Left lung (tissue), 10 donors: ENCODE results near the gene ATP6V0C. TPM values are rescaled to one million over a fixed set of nuclear protein-coding genes. Genes with fewer than 3 reads are reported as not detected.

Source experiments
- ATAC-seq: fragments of 200-7000 bp; cut with Tn5 transposase; one replicate; pipeline ENCODE4 v1.9.1; 2020; ENCODE audit warnings: moderate library complexity
- DNase-seq, 4 donors: peaks; one replicate each; pipeline ENCODE4 v3.0.0-alpha.2; 2013 to 2020
- H3K27ac ChIP-seq, 2 donors: fragments of 200-600 bp; sonication (generic) in 1 of 2; one replicate each; pipeline versions ENCODE4 v1.5.0 to v1.8.0; 2020 to 2021
- H3K27me3 ChIP-seq, 2 donors: fragments of 200-600 bp; sonication (generic) in 1 of 2; one replicate each; pipeline versions ENCODE4 v1.5.0 to v1.8.0; 2020 to 2021
- H3K36me3 ChIP-seq, 2 donors: fragments of 200-600 bp; sonication (generic) in 1 of 2; one replicate each; pipeline versions ENCODE4 v1.5.0 to v1.8.0; 2020 to 2021
- H3K4me1 ChIP-seq, 2 donors: fragments of 200-600 bp; one replicate each; pipeline ENCODE4 v1.8.0; 2021
- H3K4me3 ChIP-seq, 2 donors: fragments of 200-600 bp; sonication (generic) in 1 of 2; one replicate each; pipeline versions ENCODE4 v1.5.0 to v1.8.0; 2020 to 2021; ENCODE audit warnings: mild to moderate bottlenecking in 1 of 2
- H3K9me3 ChIP-seq, 2 donors: fragments of 200-600 bp; sonication (generic) in 1 of 2; one replicate each; pipeline versions ENCODE4 v1.5.0 to v1.8.0; 2020 to 2021
- intact Hi-C, 2 donors: fragments of 100-400 bp; cut with DNase I; formaldehyde crosslinking; loops; one replicate each; pipeline versions ENCODE4 v1.11.2 to v1.14.2; 2022
- polyA plus RNA-seq, 6 donors: library from polyadenylated mRNA; unstranded; fragments of 120-200 nt; gene quantifications; one replicate each; pipeline ENCODE4 v1.2.1, GENCODE V29; 2013; ENCODE audit not compliant: insufficient read length in 6 of 6
- total RNA-seq, 2 donors: library from RNA; stranded (reverse); fragmentation: NEBNext Ultra II Directional; extraction: Animal tissue kit (Norgen Biotek cat#: 25700); gene quantifications; one replicate each; pipeline ENCODE4 v1.2.1, GENCODE V29; 2021
- TF ChIP-seq, protein P1 (sequence below), 2 donors: fragments of 200-600 bp; sonication (generic) in 1 of 2; IDR thresholded peaks; one replicate each; pipeline versions ENCODE4 v1.5.0 to v1.8.0; 2021; ENCODE audit warnings: antibody characterized with exemption in 2 of 2
- donor health status: DM: no; HTN: yes; CAD: no.
- donor health status: DM: no; HTN: no; CAD: no.

Gene ATP6V0C
- total and polyA plus RNA-seq, 8 donors = 76.6 to 333 (median 102) TPM

DNA sequence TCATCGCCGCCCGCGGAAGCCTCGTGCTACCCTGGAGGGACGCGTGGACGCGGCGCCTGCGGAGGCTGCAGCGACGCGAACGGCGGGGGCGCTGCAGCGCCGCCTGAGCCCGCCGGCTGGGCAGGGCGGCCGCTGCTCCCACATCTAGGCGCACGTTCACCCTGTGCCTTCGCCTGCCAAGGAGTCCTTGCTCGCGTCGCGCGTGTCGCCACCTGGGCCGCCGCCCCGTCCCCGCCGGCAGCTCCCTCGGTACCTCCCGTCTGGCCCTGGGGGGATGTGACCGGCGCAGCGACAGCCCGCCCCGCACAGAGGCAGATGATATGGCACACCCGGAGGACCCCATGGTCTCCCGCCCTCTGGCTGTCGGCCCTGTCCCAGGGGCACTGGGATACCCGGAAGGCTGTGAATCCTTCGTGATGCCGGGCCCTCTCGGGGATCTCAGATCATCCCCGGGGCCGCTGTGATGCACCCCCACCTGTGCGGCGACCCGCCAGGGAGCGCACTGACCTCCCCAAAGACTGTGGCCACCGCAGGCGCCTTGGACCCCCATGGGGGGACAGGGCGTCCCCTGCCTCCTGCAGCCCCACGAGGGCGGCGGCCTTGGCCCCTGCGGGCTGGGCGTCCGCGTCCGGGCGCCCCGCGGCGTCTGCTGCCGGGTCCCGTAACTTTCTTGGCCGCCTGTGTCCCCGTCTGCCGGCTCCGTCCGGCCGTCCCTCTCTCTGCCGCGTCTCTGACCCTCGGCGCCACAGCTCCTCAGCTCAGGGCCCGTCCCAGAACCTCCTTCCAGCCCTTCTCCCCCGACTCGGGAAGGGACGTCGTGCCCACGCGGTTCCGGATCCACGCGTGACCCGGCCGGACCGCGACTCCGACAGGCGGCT lies 39.5 kb upstream of the ATP6V0C start:
- peaks cover 31 to 73% of the 10 kb centered on the region in 2 donors for H3K4me1 ChIP-seq
- intact Hi-C loops = no loop called here

DNA sequence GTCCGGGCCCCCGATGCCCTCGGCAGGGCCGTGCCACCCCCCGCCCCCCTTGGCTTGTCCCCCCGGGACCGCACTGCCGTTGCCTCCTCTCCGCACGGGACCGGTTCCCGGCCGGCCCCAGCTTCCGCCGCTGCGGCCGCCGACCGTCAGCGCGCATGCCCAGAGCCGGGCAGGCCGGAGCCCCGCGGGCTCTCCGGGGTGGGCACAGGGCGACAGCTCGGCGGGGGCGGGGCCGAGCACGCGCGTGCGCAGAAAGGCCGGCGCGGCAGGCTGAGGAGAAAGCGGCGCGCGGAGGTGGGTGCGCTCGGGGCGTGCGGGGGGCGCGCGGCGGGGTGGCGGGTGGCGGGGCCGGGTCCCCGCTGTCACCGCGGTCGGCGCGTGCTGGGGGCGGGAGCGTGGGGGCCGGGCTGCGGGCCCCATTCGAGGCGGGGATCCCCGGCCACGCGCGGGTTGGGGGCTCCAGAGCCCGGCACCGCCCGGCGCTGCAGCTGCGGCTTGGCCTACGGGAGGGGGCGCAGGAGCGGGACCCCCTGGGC lies 38.8 kb upstream of the ATP6V0C start, which contains the start of gene TBC1D24:
Gene TBC1D24, plus strand, starts transcription at position 251 of the 536 bp plus-strand sequence. CDS start 21,022 bp downstream, outside the sequence.
- TF ChIP-seq, protein P1, sequence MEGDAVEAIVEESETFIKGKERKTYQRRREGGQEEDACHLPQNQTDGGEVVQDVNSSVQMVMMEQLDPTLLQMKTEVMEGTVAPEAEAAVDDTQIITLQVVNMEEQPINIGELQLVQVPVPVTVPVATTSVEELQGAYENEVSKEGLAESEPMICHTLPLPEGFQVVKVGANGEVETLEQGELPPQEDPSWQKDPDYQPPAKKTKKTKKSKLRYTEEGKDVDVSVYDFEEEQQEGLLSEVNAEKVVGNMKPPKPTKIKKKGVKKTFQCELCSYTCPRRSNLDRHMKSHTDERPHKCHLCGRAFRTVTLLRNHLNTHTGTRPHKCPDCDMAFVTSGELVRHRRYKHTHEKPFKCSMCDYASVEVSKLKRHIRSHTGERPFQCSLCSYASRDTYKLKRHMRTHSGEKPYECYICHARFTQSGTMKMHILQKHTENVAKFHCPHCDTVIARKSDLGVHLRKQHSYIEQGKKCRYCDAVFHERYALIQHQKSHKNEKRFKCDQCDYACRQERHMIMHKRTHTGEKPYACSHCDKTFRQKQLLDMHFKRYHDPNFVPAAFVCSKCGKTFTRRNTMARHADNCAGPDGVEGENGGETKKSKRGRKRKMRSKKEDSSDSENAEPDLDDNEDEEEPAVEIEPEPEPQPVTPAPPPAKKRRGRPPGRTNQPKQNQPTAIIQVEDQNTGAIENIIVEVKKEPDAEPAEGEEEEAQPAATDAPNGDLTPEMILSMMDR (IDR thresholded peaks at IDR 0.05) = no peak
- H3K4me3 ChIP-seq = peak within 1 kb of the TSS; percentile 75 to 84
- intact Hi-C loops = no loop called here
- ATAC-seq (peak; percentile 80), DNase-seq (peak; percentile 81 to 97 (median 91))
- no peaks in the 10 kb centered on the region for H3K36me3 ChIP-seq
- peaks cover 31 to 67% of the 10 kb centered on the region in 2 donors for H3K4me1 ChIP-seq
- H3K9me3 ChIP-seq = no peaks in the 10 kb centered on the region
- H3K27me3 ChIP-seq = peaks cover 0 to 44% of the 10 kb centered on the region in 2 donors
- H3K27ac ChIP-seq = peak within 1 kb of the TSS; percentile 86 to 87

More for the DNA sequence above, 39.5 kb upstream of the ATP6V0C start:
- Histone ChIP-seq H3K9me3 (no peaks in the 10 kb centered on the region), H3K27ac (peak overlapping the region; percentile 86 to 87), H3K4me3 (peak overlapping the region; percentile 72 to 84), H3K27me3 (peaks cover 0 to 52% of the 10 kb centered on the region in 2 donors), H3K36me3 (no peaks in the 10 kb centered on the region)
- TF ChIP-seq, protein P1 (IDR thresholded peaks at IDR 0.05) = peak; percentile 20 to 23
- DNase-seq (peak in 1 of 4 donors; percentile 91), ATAC-seq (peak; percentile 62)

DNA sequence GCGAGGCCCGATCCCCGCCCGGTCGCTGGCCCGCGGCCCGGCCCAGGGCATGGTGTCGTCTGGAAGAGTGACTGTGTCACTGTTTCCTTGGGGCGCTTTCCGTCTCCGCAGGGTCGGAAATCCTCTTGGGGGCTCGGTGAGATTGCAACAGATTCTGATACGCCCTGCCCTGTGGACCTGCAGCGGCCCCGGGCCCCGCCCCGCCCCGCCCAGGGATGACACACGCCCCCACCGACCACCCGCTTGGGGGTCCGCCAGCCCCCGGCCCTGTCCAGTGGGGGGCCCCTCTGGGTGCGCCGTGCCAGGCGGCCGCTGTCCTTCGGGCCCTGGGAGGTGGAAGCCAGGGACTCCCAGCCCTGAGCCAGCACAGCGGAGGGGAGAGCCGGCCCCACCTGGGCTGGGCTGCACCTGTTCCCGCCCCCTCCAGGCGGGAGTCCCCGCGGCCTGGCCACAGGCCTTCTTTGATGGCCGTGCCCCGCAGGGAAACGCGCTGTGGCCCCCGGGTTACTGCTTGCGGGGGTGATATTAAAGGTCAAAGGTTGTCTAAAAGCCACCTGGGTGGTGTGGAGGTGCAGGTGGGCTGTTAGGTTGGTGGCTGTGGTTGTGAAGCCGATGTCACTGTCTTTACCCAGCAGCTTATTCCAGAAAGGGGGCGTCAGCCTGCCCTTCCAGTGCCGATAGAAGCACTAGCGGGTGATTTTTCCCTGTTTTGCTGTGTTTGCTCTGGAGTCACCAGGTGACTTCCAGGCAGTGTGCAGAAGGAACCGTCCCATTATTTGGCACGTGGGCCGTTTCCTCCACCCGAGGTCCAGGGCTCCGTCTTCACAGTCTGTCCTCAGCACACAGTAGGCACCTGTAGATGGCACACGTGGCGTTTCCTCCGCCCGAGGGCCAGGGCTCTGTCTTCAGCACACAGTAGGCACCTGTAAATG lies 38.1 kb upstream of the ATP6V0C start:
- peak; percentile 47 for ATAC-seq
- intact Hi-C loops = no loop called here
- peak overlapping the region; percentile 26 to 67 for H3K27ac ChIP-seq

DNA sequence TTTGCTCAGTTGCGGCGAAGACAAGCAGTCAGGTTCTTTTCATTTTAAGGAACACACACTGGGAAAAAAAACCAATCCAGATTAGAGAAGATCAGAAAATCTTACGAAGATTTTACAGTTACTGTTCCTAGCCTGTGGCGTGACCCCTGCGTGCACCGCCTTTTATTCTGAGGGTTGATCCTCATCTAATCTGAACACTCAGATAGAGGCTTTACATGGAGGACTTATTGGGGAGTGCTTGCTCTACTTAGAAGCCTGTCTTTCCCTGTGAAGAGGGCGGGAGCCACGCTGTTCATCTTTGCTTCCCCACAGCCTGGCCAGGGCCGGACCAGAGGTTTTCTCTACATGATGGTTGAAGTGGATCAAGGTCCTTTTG lies 37.4 kb upstream of the ATP6V0C start:
- DNase-seq (no peak), ATAC-seq (no peak)
- Histone ChIP-seq H3K27me3 (peaks cover 0 to 31% of the 10 kb centered on the region in 2 donors), H3K4me3 (peak overlapping the region in 1 of 2 donors; percentile 84), H3K36me3 (no peaks in the 10 kb centered on the region), H3K9me3 (no peaks in the 10 kb centered on the region), H3K4me1 (peaks cover 28 to 68% of the 10 kb centered on the region in 2 donors), H3K27ac (peak overlapping the region in 1 of 2 donors; percentile 9)
- intact Hi-C loops = no loop called here
- TF ChIP-seq, protein P1 (IDR thresholded peaks at IDR 0.05) = no peak

More for the DNA sequence above, 38.1 kb upstream of the ATP6V0C start:
- TF ChIP-seq, protein P1 (IDR thresholded peaks at IDR 0.05) = no peak
- Histone ChIP-seq H3K36me3 (no peaks in the 10 kb centered on the region), H3K4me3 (peak overlapping the region; percentile 75 to 84), H3K4me1 (peaks cover 30 to 72% of the 10 kb centered on the region in 2 donors), H3K27me3 (peaks cover 0 to 37% of the 10 kb centered on the region in 2 donors), H3K9me3 (no peaks in the 10 kb centered on the region)
- no peak for DNase-seq
